SK-N-MC (cell line): ENCODE results near the gene ZDHHC14.

ENCODE experiments used
- DNase-seq: peaks from one replicate; pipeline ENCODE4 v3.0.0-alpha.2; 2011; ENCODE audit warnings: low read depth, low spot score
- H3K27ac ChIP-seq: fragments of 200-600 bp; sonication (generic); 2 replicates; pipeline ENCODE4 v1.5.1; 2016; ENCODE audit warnings: mixed run types
- H3K36me3 ChIP-seq: fragments of 200-600 bp; sonication (generic); 2 replicates; pipeline ENCODE4 v1.6.1; 2017; ENCODE audit warnings: antibody characterized with exemption, low read length, mixed read lengths; ENCODE audit not compliant: insufficient read depth
- H3K4me3 ChIP-seq: fragments of 200-600 bp; sonication (generic); 2 replicates; pipeline ENCODE4 v1.5.1; 2016
- H3K9ac ChIP-seq: fragments of 200-600 bp; sonication (generic); 2 replicates; pipeline ENCODE4 v1.8.0; 2017; ENCODE audit warnings: mixed run types, mixed read lengths; ENCODE audit not compliant: insufficient read length
- H3K9me3 ChIP-seq: fragments of 200-600 bp; sonication (generic); 2 replicates; pipeline ENCODE4 v1.6.1; 2017; ENCODE audit warnings: low read depth, mild to moderate bottlenecking, antibody characterized with exemption, low read length, moderate library complexity, mixed read lengths
- EZH2 ChIP-seq: fragments of 200-600 bp; sonication (generic); IDR thresholded peaks from one replicate; pipeline ENCODE4 v1.6.1; 2017; ENCODE audit warnings: antibody characterized with exemption
- FOXP2 ChIP-seq: optimal IDR thresholded peaks from 2 replicates; pipeline ENCODE3; 2011; ENCODE audit warnings: mild to moderate bottlenecking, moderate library complexity; ENCODE audit not compliant: insufficient read depth; ENCODE audit errors: extremely low read length, control extremely low read depth
- POLR2AphosphoS5 ChIP-seq: IDR thresholded peaks from 2 replicates; pipeline ENCODE4 v1.6.1; 2012; ENCODE audit warnings: mild to moderate bottlenecking, low read depth, low read length, borderline replicate concordance

The ZDHHC14 gene

GRCh38 chr6:157706883-157707282, 325.9 kb downstream of the ZDHHC14 start:
- no peak overlapping the region for H3K27ac ChIP-seq
- no peak overlapping the region for H3K4me3 ChIP-seq
- H3K9ac ChIP-seq, result no peak overlapping the region
- no peak for DNase-seq
- TF ChIP-seq EZH2 (no peak), POLR2AphosphoS5 (no peak), FOXP2 (no peak)
- no peaks in the 10 kb centered on the region for H3K9me3 ChIP-seq
- H3K36me3 ChIP-seq, result no peaks in the 10 kb centered on the region

GRCh38 chr6:157707576-157707975, 326.6 kb downstream of the ZDHHC14 start:
- Histone ChIP-seq H3K27ac (no peak overlapping the region), H3K4me3 (no peak overlapping the region), H3K36me3 (no peaks in the 10 kb centered on the region), H3K9me3 (no peaks in the 10 kb centered on the region), H3K9ac (no peak overlapping the region)
- TF ChIP-seq FOXP2 (no peak), EZH2 (no peak), POLR2AphosphoS5 (no peak)
- DNase-seq, result no peak

- Histone ChIP-seq H3K27ac (no peak overlapping the region), H3K9me3 (no peaks in the 10 kb centered on the region), H3K36me3 (no peaks in the 10 kb centered on the region), H3K4me3 (no peak overlapping the region), H3K9ac (no peak overlapping the region)
- no peak for TF ChIP-seq EZH2
- no peak for DNase-seq
Observed at GRCh38 chr6:157708239-157708638, 327.2 kb downstream of the ZDHHC14 start.

DNA sequence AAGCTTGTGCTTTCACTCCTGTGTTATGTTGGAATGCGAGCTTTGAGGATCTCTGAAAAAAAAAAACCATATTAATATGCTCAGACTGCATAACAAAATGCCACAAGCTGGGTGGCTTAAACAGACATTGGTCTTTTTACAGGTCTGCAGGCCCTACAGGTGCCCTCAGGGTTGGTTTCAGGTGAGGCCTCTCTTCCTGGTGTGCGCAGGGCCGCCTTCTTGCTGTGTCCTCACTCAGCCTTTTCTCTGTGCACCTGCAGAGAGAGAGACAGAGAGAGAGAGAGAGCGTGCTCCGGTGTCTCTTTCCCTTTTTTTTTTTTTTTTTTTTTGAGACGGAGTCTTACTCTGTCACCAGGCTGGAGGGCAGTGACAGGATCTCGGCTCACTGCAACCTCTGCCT, 327.9 kb downstream of the ZDHHC14 start:
- no peak for TF ChIP-seq POLR2AphosphoS5
- no peak for TF ChIP-seq EZH2
- no peak for TF ChIP-seq FOXP2
- H3K9me3 ChIP-seq, result no peaks in the 10 kb centered on the region
- no peak for DNase-seq
- H3K4me3 ChIP-seq, result no peak overlapping the region
- H3K9ac ChIP-seq, result no peak overlapping the region
- no peaks in the 10 kb centered on the region for H3K36me3 ChIP-seq
- H3K27ac ChIP-seq, result no peak overlapping the region

GRCh38 chr6:157709555-157709954, 328.6 kb downstream of the ZDHHC14 start:
- TF ChIP-seq EZH2, result no peak
- no peak for TF ChIP-seq POLR2AphosphoS5
- TF ChIP-seq FOXP2, result no peak
- H3K4me3 ChIP-seq, result no peak overlapping the region
- no peak overlapping the region for H3K27ac ChIP-seq
- H3K9me3 ChIP-seq, result no peaks in the 10 kb centered on the region
- H3K36me3 ChIP-seq, result no peaks in the 10 kb centered on the region
- no peak for DNase-seq
- H3K9ac ChIP-seq, result no peak overlapping the region

- Histone ChIP-seq H3K9ac (no peak overlapping the region), H3K4me3 (no peak overlapping the region), H3K27ac (no peak overlapping the region), H3K9me3 (no peaks in the 10 kb centered on the region), H3K36me3 (no peaks in the 10 kb centered on the region)
- no peak for DNase-seq
- no peak for TF ChIP-seq EZH2
- no peak for TF ChIP-seq FOXP2
- TF ChIP-seq POLR2AphosphoS5, result no peak
Observed at GRCh38 chr6:157710604-157711003, 329.6 kb downstream of the ZDHHC14 start.

GRCh38 chr6:157711060-157711459, 330.1 kb downstream of the ZDHHC14 start:
- H3K9ac ChIP-seq, result no peak overlapping the region
- DNase-seq, result no peak
- H3K4me3 ChIP-seq, result no peak overlapping the region
- TF ChIP-seq POLR2AphosphoS5 (no peak), FOXP2 (no peak), EZH2 (no peak)
- no peaks in the 10 kb centered on the region for H3K9me3 ChIP-seq
- H3K36me3 ChIP-seq, result no peaks in the 10 kb centered on the region
- H3K27ac ChIP-seq, result no peak overlapping the region

GRCh38 chr6:157712585-157713295, 331.8 kb downstream of the ZDHHC14 start:
- TF ChIP-seq EZH2, result no peak
- no peak for TF ChIP-seq POLR2AphosphoS5
- TF ChIP-seq FOXP2, result no peak
- no peaks in the 10 kb centered on the region for H3K9me3 ChIP-seq
- no peak overlapping the region for H3K9ac ChIP-seq
- no peak for DNase-seq
- no peaks in the 10 kb centered on the region for H3K36me3 ChIP-seq
- H3K4me3 ChIP-seq, result no peak overlapping the region
- no peak overlapping the region for H3K27ac ChIP-seq
